CD4-positive, alpha-beta T cell treated with Interleukin-15 for 4 hours (primary cell): Measurements from ENCODE around the gene RHO.

ENCODE experiments used
- DNase-seq: peaks from one replicate; pipeline ENCODE4 v3.0.0-alpha.2; 2020; ENCODE audit warnings: low spot score

Gene RHO

DNA sequence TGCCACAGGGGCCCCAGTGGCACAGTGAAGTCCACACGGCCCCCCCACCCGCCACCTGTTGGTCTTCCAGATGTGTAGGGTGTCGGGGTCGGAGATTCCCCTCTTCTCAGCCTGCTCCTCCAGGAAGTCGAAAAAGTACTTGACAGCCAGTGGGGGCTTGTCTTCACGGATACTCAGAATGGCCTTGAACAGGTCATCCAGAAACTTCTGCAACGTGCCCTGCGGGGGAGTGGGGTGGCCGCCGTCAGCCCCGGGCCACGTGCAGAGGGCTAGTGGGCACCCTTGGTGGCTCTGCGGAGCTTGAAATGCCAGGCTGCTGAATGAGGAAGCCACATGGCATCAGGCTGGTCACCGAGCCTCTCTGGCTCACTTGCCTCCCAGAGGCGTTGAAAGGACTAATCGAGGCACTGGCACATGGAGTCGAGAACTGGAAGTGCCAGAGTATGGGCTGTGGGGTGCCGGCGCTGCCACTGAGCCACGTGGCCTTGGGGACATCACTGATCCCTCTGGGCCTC is 31.2 kb downstream of the RHO start:
- DNase-seq, result no peak

DNA sequence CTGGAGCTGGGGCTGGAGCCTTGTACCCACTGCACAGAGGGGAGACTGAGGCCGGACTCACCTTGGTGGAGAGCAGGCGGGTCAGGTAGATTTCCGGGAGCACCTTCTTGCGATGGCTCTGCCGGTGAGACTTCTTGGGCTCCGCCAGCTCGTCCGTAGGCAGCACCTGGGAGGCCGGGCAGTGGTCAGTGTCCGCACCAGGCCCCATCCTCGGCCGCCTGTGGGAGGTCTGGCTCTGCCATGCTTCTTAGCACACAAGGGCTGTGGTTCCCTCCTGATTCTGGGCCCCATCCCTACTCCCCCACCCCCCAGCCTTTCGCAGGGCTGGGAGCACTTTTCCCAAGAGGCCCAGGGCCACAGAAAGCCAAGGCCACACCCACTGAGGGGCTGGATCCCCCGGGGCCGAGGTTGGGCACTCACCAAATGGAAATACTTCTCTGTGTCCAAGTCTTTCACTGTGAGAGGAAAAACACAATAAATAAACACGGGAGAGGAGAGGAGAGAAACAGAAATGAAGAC is 31.9 kb downstream of the RHO start:
- no peak for DNase-seq

DNA sequence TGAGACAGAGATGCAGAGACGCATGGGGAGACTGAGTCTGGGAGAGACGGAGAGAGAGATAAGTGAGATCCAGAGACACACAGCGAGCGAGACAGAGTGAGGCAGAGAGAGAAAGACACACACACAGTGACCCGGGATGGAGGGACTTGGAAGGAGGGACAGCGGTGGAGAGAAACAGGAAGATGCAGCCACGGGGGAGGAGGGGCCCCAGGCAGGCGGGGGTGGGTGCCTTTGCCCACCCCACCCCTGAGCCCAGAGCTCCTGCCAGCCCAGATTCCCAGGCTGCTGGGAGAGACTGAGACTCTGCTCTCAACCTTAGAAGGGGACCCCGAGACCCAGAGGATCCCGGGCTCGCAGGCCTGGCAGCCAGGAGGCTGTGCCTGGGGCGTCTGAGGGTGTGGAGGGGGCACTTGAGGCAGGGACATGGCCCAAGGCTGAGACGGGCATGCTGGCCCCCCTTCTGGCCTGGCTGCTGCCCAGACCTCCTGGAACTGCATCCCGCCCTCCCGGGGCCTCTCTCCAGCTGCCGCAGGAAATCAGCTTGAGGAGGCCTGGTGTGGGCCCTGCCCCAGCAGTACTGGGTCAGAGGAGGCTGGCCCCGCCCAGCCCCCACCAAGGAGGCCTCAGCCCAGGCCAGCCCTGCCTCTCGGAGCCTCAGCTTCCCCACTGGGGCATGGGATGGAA is 32.6 kb downstream of the RHO start:
- no peak for DNase-seq

DNA sequence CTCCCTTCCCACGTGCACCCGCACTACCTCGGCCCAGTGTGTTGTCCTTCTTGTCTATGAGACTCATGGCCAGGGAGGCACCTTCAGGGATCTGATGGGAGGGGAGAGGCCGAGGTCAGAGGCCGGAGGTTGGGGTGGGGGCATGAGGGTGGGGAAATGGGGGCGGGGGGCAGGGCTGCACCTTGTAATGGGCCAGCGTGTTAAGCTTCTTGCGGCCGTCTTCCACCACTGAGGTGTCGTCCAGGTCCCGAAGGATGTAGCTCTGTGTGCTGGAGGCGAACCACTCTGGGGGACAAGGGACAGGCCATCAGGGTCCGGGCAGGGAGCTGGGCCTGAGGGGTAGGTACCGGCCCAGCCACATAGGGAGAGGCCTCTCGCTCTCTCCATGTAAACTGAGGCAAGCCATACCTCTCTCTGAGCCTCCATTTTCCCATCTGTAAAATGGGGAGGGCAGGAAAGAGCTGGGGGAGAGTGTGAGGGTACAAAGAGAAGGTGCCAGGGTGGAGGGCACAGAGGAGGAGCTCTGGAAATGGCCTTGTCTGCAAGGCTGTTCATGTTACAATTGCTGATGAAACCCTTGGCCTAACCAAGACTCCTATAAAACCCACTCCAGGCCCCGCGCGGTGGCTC is 33.3 kb downstream of the RHO start:
- DNase-seq, result no peak

DNA sequence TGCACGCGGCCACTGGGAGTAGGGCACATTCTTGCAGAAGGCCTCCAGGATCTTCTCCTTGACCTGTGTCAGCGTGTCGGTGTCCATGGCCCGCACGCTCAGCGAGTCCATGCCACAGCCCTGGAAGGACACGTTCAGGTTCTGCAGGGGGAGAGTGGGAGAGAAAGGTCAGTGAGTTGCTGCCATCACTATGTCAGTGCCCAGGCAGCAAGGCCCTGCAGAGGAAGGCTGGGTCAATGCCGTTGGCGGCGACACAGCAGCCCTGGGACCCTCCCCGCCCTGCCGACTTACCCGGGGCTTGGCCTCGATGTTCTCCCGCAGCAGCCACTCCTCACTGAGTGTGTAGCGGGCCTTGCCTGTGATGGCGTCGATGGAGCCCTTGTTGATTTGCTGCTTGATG is 34.4 kb downstream of the RHO start:
- DNase-seq, result no peak

DNA sequence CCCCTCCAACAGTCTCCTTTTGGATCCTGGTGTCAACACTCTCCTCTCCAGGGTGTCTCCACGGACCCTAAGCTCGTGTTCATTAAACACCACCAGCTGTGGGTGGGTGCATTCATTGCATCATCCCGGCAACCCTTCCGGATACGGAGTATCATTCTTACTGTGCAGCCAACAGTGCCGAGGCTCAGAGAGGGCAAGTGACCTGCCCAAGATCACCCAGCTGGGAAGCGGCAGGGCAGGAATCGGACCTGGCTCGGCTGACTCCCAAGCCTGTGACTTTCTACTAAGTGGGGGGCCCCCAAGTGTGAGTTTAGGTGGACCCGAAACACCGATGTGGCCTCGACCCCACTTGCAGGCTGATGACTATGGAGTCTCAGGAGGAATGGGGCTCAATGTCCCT is 34.9 kb downstream of the RHO start:
- no peak for DNase-seq

DNA sequence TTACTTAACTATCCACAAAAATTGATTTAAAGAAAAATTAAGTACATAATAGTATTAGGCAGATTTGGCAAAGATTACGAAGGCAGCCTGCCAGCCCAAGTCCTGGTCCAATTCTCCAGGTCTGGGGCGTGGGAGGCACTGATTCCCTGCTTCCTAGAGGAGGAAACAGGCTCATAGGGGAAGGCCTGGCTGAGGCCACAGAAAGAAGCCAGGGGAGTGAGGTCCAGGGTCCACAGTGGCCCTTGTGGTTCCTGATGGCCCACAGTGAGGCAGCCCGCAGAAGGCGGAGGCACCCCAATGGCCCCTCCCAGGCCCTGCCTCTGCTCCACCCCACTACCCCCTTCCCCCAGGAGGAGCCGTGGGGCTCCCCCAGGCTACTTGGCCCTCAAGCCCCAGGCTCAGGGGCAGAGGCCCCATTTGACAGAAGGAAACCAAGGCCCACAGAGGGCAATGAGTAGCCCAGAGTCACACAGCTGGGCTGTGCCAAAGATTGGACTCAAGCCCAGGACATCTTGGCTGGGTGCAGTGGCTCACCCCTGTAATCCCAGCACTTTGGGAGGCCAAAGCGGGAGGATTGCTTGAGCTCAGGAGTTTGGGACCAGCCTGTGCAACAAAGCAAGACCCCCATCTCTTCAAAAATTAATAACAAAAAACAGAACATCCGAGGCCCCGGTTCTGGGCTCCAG is 35.6 kb downstream of the RHO start:
- no peak for DNase-seq

DNA sequence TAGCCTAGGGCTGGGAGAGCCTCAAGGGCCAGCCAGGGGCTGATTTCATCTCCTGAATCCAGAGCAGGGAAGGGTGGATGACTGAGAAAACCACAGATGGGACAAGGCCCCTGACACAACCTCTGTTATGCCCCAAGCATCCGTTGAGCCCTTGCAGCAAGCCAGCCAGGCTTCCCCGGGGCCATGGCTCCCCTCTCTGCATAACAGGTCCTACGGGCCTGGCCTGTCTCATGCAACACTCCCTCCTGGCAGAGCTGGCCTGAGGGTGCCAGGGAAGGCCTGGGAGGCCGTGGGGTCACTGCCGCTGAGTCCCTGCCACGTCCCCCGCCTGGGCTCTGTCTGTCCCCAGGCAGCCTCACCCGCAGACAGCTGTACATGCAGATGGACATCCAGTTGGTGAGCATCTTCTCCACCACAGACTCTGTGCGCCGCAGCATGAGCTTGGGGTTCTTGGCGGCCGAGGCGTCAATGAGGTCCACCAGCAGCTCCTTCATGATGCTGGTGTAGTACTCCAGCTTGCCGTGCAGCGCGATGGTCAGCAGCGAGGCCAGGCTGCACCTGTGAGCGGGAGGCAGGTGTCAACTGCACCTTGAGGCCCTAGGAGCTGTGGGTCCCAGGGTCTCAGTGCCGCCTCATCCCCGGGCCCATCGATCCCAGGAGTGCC is 36.7 kb downstream of the RHO start:
- no peak for DNase-seq

DNA sequence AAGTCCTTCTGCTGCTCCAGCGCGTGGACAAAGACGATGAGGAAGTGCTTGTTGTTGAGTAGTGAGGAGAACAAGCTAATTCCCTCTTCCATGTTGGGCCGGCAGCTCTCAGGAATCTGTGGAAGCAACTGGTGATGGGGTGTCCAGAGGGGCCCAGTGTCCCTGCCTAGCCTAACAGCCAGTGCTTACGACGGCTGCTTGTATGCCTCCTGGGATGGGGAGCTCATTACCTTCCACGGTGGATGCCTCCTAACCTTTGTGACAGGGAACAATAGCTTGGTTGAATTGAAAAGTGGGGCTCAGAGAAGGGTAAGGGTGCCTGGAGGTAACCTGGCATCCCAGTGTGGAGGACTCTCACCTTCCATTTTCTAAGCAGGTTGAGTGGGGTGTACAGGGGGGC is 37.5 kb downstream of the RHO start:
- no peak for DNase-seq

DNA sequence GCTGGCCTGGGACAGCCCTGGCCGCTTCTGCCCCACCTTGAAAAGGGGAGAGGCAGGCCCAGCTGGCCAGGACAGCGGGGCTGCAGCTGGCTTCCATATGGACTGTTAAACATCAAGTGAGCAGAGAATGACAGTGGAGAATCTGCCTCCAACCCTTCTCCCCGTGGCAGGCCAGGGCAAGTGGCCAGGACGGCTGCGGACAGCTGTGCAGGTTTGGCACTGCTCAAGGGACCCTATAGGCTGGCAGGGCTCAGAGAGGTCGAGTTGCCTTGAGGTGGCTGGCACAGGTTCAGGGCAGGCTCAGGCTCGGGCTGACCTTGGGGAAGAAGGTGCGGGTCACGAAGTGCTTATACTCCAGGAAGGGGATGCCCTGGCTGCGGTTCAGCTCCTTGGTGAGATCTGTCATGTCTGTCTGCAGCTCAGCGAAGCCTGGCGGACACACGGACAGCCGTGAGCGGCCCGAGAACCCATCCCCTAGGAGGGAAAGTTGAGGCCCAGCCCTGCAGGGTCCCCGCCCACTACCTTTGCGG is 38.8 kb downstream of the RHO start:
- no peak for DNase-seq

DNA sequence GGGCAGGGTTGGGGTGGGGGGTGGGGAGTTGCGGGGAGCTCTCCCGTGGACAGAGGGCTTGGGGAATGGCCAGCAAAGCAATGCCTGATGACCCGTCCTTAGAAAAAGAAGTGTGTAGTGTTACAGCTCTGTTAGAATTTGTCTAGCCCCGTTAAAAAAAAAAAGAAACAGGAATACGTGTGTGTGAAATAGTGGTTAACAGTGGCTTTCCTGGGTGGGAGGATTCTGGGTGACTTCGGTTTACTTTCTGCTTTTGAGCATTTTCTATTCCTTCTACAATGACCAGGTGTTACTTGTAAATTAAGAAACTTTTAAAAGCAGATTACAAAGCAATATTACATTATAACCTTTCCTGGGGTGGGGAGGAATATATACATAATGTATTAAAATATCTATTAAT is 39.5 kb downstream of the RHO start:
- no peak for DNase-seq

DNA sequence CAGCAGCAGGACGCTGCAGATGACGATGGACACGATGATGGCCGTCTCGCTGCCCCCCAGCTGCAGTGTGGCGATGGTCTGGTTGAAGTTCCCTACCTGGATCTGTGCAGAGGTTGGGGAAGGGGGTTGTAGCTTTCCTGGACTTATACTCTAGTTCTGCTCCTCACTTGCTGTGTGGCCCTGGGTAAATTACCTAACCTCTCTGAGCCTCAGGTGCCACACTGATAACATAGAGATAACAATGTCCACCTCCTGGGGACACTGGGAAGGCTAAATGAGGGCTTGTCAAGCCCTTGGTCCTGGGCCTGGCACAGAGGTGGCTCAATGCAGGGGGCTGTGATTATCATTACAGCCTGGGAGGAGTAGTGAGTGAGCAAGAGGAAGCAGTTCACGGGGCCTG is 41.4 kb downstream of the RHO start:
- no peak for DNase-seq

DNA sequence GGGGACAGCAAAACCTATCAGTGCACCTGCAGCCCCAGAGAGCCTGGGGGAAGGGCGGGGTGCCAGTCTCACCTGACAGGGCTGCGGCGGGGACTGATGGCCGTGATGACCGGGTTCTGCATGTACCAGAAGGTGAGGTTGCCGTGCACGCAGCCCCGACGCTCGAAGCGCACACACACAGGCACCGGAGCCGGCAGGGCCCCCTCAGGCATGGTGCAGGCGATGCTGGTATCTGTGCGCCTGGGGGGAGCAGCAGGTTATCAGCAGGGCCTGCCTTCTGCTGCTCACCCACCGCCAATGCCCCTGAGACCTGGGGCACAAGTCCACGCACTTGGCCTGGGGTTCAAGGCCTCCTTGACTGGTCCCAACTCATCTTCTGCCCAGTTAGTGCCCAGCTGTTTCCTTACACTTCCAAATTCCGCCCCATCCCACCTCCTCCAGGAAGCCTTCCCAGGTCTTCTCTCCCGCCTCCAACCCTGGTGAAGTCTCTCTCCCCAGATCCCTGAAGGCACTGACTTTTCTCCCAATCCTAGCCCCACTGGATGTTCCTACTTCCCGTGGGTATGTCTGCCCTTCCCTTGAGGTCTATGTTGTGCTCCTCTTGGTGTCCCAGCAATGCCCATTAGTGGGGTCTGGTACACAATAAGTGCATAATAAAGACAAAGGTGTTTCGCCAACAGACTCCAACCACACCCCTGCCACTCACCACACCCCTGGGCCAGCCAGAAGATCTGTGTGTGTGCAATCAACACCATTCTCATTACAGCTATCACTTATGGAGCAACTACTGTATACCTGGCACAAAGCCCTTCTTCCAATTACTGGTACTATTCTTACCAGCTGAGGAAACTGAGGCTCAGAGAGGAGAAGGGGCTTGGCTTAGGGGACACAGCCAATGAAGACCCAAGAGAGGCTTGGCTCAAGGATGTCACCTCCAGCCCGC is 43.4 kb downstream of the RHO start:
- no peak for DNase-seq

DNA sequence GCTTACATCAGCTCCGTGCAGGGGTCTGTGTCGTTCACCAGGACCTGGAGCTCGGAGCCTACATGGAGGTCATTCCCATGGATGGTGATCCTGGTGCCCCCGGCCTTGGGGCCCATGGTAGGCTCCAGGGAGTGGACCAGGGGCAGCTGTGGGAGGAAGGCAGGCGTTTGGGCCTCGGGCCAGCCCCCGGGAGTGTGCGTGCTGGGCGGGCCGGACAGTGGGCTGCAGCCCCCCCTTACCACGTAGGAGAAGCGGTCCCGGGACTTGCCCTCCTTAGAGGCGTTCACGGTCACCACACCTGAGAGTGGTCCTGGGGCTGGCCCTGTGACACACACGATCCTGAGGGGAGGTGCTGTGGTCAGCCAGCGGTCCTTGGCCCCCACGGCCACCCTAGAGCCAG is 44.2 kb downstream of the RHO start:
- no peak for DNase-seq

DNA sequence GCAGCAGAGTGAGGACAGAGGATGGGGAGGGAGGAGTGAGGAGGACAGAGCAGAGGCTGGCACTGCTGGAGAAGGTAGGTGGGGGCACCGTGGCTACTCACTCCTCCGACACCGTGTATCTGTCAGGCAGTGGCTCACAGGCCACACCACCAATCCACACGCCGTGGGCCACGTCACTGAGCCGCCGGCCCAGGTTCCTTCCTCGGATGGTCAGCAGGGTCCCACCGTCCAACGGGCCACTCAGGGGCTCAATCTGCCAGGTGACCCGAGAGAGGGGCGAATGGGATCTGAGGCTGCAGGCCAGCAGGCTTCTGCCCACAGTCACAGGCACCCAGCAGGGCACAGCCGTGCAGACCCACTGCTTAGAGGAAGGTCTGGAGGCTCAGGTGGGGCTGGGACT is 45.1 kb downstream of the RHO start:
- DNase-seq, result no peak

DNA sequence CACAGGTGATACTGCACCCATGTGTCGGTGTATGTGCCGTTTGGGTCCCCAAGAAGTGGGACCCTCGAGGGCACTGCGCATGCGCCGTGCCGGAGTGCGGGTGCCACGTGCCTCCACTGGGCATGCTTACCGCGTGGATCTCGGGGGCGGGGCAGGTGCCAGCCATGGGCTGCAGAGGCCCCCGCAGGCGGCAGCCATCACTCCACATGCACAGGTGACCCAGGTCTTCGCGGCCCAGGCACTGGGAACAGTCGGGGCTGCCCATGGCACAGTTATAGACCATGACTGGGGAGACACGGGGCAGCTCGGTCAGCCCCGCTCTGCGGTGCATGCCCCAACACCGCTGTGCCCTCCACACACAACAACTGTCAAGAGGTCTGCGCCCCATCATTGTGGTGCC is 45.8 kb downstream of the RHO start:
- DNase-seq, result no peak

DNA sequence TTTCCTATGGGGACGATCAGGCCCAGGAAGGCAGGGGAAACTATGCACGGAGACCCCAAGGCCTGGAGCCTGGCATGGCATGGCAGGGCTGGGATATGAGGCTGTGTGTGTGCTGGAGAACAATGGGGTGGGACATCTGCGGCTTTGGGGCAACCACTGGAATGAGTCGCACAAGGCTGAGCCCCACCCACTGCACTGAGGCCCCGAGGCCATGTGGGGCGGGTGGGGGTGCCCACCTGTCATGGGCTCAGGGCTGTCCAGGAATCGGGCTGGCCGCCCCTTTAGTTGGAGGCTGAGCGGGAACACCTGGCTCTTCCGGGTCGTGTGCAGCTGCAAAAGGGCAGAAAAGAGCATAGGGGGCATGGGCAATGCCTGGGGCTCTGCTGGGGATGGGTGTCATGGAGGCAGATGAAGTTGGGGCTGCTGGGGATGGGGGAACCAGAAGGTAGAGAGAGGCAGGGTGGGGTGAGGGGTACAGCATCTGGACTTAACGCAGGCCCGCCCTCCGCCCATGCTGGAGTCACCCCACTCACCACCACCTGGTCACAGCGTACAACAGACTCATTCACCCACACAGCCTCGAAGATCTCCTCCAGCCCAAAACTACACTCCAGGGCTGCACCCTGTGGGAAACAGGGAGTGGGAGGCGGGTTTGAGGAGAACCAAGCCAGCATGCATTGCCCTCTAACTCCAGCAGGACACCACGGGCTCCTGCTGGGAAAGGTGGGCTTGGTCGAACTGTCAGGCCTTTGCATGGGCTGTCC is 47.0 kb downstream of the RHO start:
- DNase-seq, result no peak

DNA sequence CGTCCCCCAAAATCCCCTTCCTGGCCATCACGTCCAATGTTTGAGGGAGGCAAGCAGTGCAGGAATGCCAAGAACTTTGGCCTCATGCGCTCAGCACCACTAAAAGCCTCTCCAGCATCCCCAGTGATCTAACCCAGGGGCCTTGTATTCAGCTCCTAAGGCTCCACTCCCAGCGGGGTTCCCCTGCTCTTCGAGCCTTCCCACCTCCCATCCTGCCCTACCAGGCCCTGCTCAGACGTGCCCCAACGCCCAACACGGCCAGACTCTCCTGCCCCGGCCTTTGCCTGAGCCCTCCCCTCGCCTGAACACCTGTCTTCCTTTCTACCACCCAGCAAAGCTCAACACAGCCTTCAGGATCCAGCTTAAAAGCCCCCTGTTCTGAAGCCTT is 47.6 kb downstream of the RHO start:
- DNase-seq, result no peak

DNA sequence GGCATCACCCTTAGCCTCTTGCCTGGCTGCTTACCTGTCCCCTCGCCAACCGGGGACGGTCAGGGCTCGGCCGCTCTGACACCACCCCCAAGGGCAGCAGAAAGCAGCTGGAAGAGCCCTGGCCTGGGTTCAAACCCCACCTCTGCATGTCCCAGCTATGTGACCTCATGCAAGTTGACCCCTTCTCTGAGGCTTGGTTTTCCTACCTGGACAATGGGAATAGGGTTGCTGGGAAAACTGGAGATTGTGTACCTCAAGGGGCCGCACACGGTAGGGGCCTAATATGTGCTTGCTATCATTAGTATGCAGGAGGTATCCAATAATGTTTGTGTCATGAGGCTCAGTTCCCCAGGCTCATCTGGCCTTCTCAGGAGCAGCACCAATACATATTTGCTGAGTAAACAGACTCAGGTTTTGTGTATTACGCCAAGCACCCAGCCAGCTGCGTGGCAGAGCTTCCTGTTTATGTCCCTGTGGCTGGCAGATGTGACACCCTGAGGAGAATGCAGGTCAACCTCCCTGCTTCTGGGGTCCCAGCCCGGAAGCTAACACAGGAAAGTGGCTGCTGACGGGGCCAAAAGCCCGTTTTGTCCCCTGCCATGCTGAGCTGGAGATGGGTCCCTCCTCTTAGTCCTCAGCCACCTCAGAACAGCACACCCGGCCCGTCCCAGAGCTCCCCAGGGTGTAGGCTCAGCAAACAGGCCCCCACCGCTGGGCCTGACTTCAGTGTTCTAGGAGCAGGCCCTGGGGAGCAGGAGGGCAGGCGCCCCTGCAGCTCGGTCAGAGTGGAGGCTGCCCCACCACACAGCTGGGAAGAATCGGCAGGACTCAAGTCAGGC is 48.3 kb downstream of the RHO start:
- peak; percentile 63 for DNase-seq

DNA sequence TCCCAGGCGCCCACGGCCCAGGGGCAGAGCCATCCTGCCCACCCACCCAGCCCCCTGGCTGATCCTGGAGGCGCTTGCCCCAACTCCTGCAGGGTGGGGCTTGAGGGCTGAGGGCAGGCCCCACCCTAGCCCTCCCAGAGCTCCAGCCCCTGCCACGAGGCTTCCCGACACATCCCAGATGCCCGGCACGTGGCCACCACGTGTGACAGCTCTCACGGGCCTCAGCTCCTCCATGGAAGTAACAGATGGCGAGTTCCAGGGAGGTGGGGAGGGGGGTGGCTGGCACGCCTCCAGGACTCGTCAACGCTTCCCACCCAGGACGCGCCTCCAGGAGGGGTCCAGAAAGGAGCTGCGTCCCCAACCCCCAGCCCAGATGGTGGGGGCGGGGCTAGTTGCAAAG is 48.9 kb downstream of the RHO start:
- DNase-seq, result no peak
